H1 (cell line): ENCODE measurements around the gene ETV1. TPM values are rescaled to one million over a fixed set of nuclear protein-coding genes. Genes with fewer than 3 reads are reported as not detected.

Source experiments
- CTCF ChIA-PET: fragments of 300-600 bp; sonication (Branson Sonifier 250); formaldehyde crosslinking; loops from one replicate; lab custom pipeline; 2021; ENCODE audit not compliant: partially characterized antibody; lab: Charles Lee
- POLR2A ChIA-PET: fragments of 300-600 bp; sonication (Branson Sonifier 250); formaldehyde crosslinking; loops from one replicate; lab custom pipeline; 2021; ENCODE audit warnings: inconsistent platforms; ENCODE audit not compliant: partially characterized antibody; lab: Charles Lee
- DNase-seq, 2 experiments: peaks; one replicate each; pipeline versions ENCODE4 v3.0.0 to v3.0.0-alpha.2; 2010 to 2022; ENCODE audit warnings: low spot score in 2 of 2, low read depth in 1 of 2, mixed read lengths in 1 of 2
- FAIRE-seq: peaks from 2 replicates; lab custom pipeline; 2011; peaks lifted over from hg19 to GRCh38; lab: Jason Lieb, UNC
- H2AFZ ChIP-seq: 2 replicates; pipeline ENCODE4 v1.8.1; 2012; ENCODE audit warnings: low read length, inconsistent platforms
- H2AK5ac ChIP-seq: 2 replicates; pipeline ENCODE4 v1.6.1; 2013; ENCODE audit warnings: low read depth, low read length
- H2BK120ac ChIP-seq: replicated peaks from 2 replicates; pipeline ENCODE3; 2013; ENCODE audit warnings: low read depth, low read length, inconsistent platforms
- H2BK12ac ChIP-seq: 2 replicates; pipeline ENCODE4 v1.6.1; 2013; ENCODE audit warnings: low read depth, low read length
- H2BK15ac ChIP-seq: 2 replicates; pipeline ENCODE4 v1.6.1; 2013; ENCODE audit warnings: low read length
- H2BK20ac ChIP-seq: 2 replicates; pipeline ENCODE4 v1.6.1; 2013; ENCODE audit warnings: low read length
- H2BK5ac ChIP-seq: 2 replicates; pipeline ENCODE4 v1.6.1; 2013; ENCODE audit warnings: low read depth, low read length
- H3K14ac ChIP-seq: 2 replicates; pipeline ENCODE4 v1.6.1; 2013; ENCODE audit warnings: inconsistent platforms; ENCODE audit not compliant: insufficient read length
- H3K18ac ChIP-seq: 2 replicates; pipeline ENCODE4 v1.6.1; 2013; ENCODE audit warnings: low read length; ENCODE audit errors: extremely low read depth
- H3K23ac ChIP-seq: 2 replicates; pipeline ENCODE4 v1.6.1; 2013; ENCODE audit warnings: inconsistent platforms; ENCODE audit not compliant: insufficient read length
- H3K23me2 ChIP-seq: 2 replicates; pipeline ENCODE4 v1.6.1; 2013; ENCODE audit warnings: low read depth, low read length
- H3K27ac ChIP-seq: 2 replicates; pipeline ENCODE4 v1.6.1; 2011; ENCODE audit warnings: low read depth, low read length, inconsistent platforms
- H3K27me3 ChIP-seq, 4 experiments: replicated peaks in 1 of 4; 1 replicate in 1 of 4; 2 replicates in 3 of 4; pipeline versions ENCODE4 v1.6.1 to v1.8.1; 2011 to 2013; ENCODE audit warnings: low read length in 3 of 4, mild to moderate bottlenecking in 3 of 4, inconsistent platforms in 2 of 4, mixed read lengths in 2 of 4, moderate library complexity in 1 of 4; ENCODE audit not compliant: control insufficient read depth in 3 of 4, insufficient read depth in 3 of 4; ENCODE audit errors: extremely low read depth in 1 of 4
- H3K36me3 ChIP-seq, 4 experiments: 2 replicates each; pipeline versions ENCODE4 v1.6.1 to v1.8.1; 2011 to 2013; ENCODE audit warnings: mild to moderate bottlenecking in 4 of 4, low read length in 3 of 4, moderate library complexity in 2 of 4, control low read depth in 1 of 4, inconsistent platforms in 1 of 4; ENCODE audit not compliant: insufficient read depth in 4 of 4, control insufficient read depth in 2 of 4
- H3K4ac ChIP-seq: replicated peaks from 2 replicates; pipeline ENCODE3; 2013; ENCODE audit warnings: low read length, low read depth, mixed read lengths, inconsistent platforms; ENCODE audit not compliant: insufficient read length
- H3K4me1 ChIP-seq, 4 experiments: replicated peaks in 1 of 4; 1 replicate in 1 of 4; 2 replicates in 3 of 4; pipeline versions ENCODE4 v1.6.1 to v1.8.1; 2011 to 2013; ENCODE audit warnings: low read length in 3 of 4, inconsistent platforms in 2 of 4, mixed read lengths in 1 of 4; ENCODE audit not compliant: insufficient read depth in 4 of 4, control insufficient read depth in 3 of 4
- H3K4me2 ChIP-seq, 2 experiments: 2 replicates each; pipeline versions ENCODE4 v1.6.1 to v1.8.1; 2011 to 2013; ENCODE audit warnings: low read depth in 2 of 2, low read length in 2 of 2, control low read depth in 1 of 2, inconsistent platforms in 1 of 2, mild to moderate bottlenecking in 1 of 2; ENCODE audit not compliant: insufficient read depth in 1 of 2
- H3K4me3 ChIP-seq, 4 experiments: fragments of 200-600, 300-600 bp in 1 of 4; sonication (generic), shearing (Covaris generic), sonication (Bioruptor Twin) in 1 of 4; 2 replicates each; pipeline versions ENCODE4 v1.5.1 to v1.8.1; 2011 to 2016; ENCODE audit warnings: low read length in 4 of 4, low read depth in 3 of 4, control low read depth in 2 of 4, inconsistent platforms in 2 of 4, mild to moderate bottlenecking in 2 of 4, mixed read lengths in 1 of 4, moderate library complexity in 1 of 4; ENCODE audit not compliant: insufficient read depth in 2 of 4; ENCODE audit errors: extremely low read depth in 1 of 4
- H3K56ac ChIP-seq: replicated peaks from 2 replicates; pipeline ENCODE3; 2013; ENCODE audit warnings: low read depth, mild to moderate bottlenecking, mixed read lengths, low read length, inconsistent platforms; ENCODE audit not compliant: insufficient read length
- H3K79me1 ChIP-seq: 2 replicates; pipeline ENCODE4 v1.6.1; 2013; ENCODE audit warnings: low read depth, low read length, control low read depth
- H3K79me2 ChIP-seq, 2 experiments: 2 replicates each; pipeline versions ENCODE4 v1.6.1 to v1.8.1; 2012 to 2013; ENCODE audit warnings: low read length in 2 of 2, mild to moderate bottlenecking in 2 of 2, inconsistent platforms in 1 of 2; ENCODE audit not compliant: insufficient read depth in 2 of 2, control insufficient read depth in 1 of 2
- H3K9ac ChIP-seq, 4 experiments: replicated peaks in 1 of 4; 1 replicate in 1 of 4; 2 replicates in 3 of 4; pipeline versions ENCODE4 v1.6.1 to v1.8.1; 2011 to 2013; ENCODE audit warnings: low read depth in 3 of 4, low read length in 3 of 4, control low read depth in 2 of 4, mild to moderate bottlenecking in 2 of 4, moderate library complexity in 2 of 4, inconsistent platforms in 1 of 4; ENCODE audit errors: extremely low read depth in 1 of 4
- H3K9me3 ChIP-seq, 2 experiments: 2 replicates each; pipeline versions ENCODE4 v1.6.1 to v1.8.1; 2012 to 2013; ENCODE audit warnings: mild to moderate bottlenecking in 2 of 2, moderate library complexity in 2 of 2, control low read depth in 1 of 2, inconsistent platforms in 1 of 2, low read depth in 1 of 2, low read length in 1 of 2, mixed read lengths in 1 of 2; ENCODE audit not compliant: insufficient read depth in 2 of 2
- H4K20me1 ChIP-seq, 2 experiments: replicated peaks in 1 of 2; 2 replicates each; pipeline versions ENCODE3 to v1.8.1; 2011 to 2013; ENCODE audit warnings: inconsistent platforms in 2 of 2, low read length in 2 of 2, mild to moderate bottlenecking in 1 of 2; ENCODE audit not compliant: insufficient read depth in 2 of 2, control insufficient read depth in 1 of 2
- H4K5ac ChIP-seq: 2 replicates; pipeline ENCODE4 v1.6.1; 2013; ENCODE audit warnings: low read length, low read depth, mixed read lengths, inconsistent platforms; ENCODE audit not compliant: insufficient read length
- H4K8ac ChIP-seq: 2 replicates; pipeline ENCODE4 v1.8.0; 2013; ENCODE audit warnings: mild to moderate bottlenecking, moderate library complexity, low read length, inconsistent platforms; ENCODE audit not compliant: insufficient read depth; ENCODE audit errors: extremely low read depth
- H4K91ac ChIP-seq: replicated peaks from 2 replicates; pipeline ENCODE3; 2013; ENCODE audit warnings: low read length, mixed read lengths, inconsistent platforms; ENCODE audit not compliant: insufficient read length
- BACH1 ChIP-seq: IDR thresholded peaks from 2 replicates; pipeline ENCODE4 v1.6.1; 2012; ENCODE audit warnings: low read length, improper control_type of control experiment
- BCL11A ChIP-seq, 2 experiments: IDR thresholded peaks; one replicate each; pipeline ENCODE4 v1.6.1; 2011; ENCODE audit warnings: low read depth in 2 of 2, low read length in 2 of 2, mild to moderate bottlenecking in 2 of 2
- CEBPB ChIP-seq: IDR thresholded peaks from 2 replicates; pipeline ENCODE4 v1.6.1; 2012; ENCODE audit warnings: low read depth, low read length
- CREB1 ChIP-seq: IDR thresholded peaks from 2 replicates; pipeline ENCODE4 v1.6.1; 2012; ENCODE audit warnings: inconsistent platforms
- GTF2F1 ChIP-seq: IDR thresholded peaks from 2 replicates; pipeline ENCODE4 v1.6.1; 2012; ENCODE audit warnings: low read depth, low read length, improper control_type of control experiment, borderline replicate concordance
- KDM5A ChIP-seq: fragments of 200-600 bp; IDR thresholded peaks from 2 replicates; pipeline ENCODE4 v1.7.1; 2012; ENCODE audit warnings: mild to moderate bottlenecking, low read length, inconsistent platforms, mixed read lengths
- NRF1 ChIP-seq: IDR thresholded peaks from 2 replicates; pipeline ENCODE4 v1.6.1; 2011; ENCODE audit warnings: mild to moderate bottlenecking, low read depth, low read length, improper control_type of control experiment
- RXRA ChIP-seq: IDR thresholded peaks from 2 replicates; pipeline ENCODE4 v1.6.1; 2011; ENCODE audit warnings: low read depth, mild to moderate bottlenecking, low read length, moderate library complexity; ENCODE audit not compliant: insufficient read depth
- SAP30 ChIP-seq: fragments of 300-600 bp; sonication (generic); IDR thresholded peaks from 2 replicates; pipeline ENCODE4 v1.7.1; 2012; ENCODE audit warnings: low read length, moderate library complexity, mild to moderate bottlenecking, inconsistent platforms; ENCODE audit not compliant: insufficient read depth, insufficient replicate concordance
- TAF1 ChIP-seq: IDR thresholded peaks from 2 replicates; pipeline ENCODE4 v1.6.1; 2011; ENCODE audit warnings: mild to moderate bottlenecking, low read depth, low read length
- TAF7 ChIP-seq: optimal IDR thresholded peaks from 2 replicates; pipeline ENCODE3; 2011; ENCODE audit warnings: low read depth, mild to moderate bottlenecking, inconsistent platforms, low read length, moderate library complexity, borderline replicate concordance
- TEAD4 ChIP-seq: IDR thresholded peaks from 2 replicates; pipeline ENCODE4 v1.6.1; 2012; ENCODE audit warnings: low read depth, low read length, inconsistent platforms, mixed read lengths
- WGBS, 2 experiments: shearing (Covaris generic) in 1 of 2; methylation state at CpG; one replicate each; pipeline versions ENCODE4 v1.1.6 to v1.1.7; 2013 to 2015; ENCODE audit warnings: low lambda C conversion rate in 2 of 2, mixed read lengths in 2 of 2, inconsistent platforms in 1 of 2, low coverage in 1 of 2, missing lambda C conversion rate in 1 of 2; ENCODE audit not compliant: insufficient replicate concordance in 2 of 2, insufficient coverage in 1 of 2, insufficient read length in 1 of 2; ENCODE audit errors: extremely low coverage in 1 of 2, missing lambda C conversion rate in 1 of 2; 5-methylcytosine and 5-hydroxymethylcytosine counted together
- polyA plus RNA-seq, 7 experiments: library from polyadenylated mRNA; depleted of rRNA in 3 of 7; stranded (reverse) in 5 of 7; unstranded in 2 of 7; fragments of >200 nt in 5 of 7; fragments of 200-250 nt in 2 of 7; gene quantifications; 1 replicate in 5 of 7; 2 replicates in 1 of 7; 4 replicates in 1 of 7; pipeline versions ENCODE4 v1.2.1 to v1.2.3, GENCODE V29; 2011 to 2013; ENCODE audit warnings: missing spikeins in 2 of 7, mixed read lengths in 2 of 7
- total RNA-seq: library from RNA; stranded (reverse); fragmentation: NEBNext Ultra II Directional; extraction: Animal tissue kit (Norgen Biotek cat#: 25700); gene quantifications from 2 replicates; pipeline ENCODE4 v1.2.1, GENCODE V29; 2021
- TF ChIP-seq, protein P1 (sequence below): IDR thresholded peaks from 2 replicates; pipeline ENCODE4 v1.6.1; 2012; ENCODE audit warnings: inconsistent platforms

ETV1 gene
- total and polyA plus RNA-seq, 2 of the 8 experiments (the other 6 are each of a cell fraction or from before 2014, with no cell fraction given): 58.3 to 91.2 TPM

DNA sequence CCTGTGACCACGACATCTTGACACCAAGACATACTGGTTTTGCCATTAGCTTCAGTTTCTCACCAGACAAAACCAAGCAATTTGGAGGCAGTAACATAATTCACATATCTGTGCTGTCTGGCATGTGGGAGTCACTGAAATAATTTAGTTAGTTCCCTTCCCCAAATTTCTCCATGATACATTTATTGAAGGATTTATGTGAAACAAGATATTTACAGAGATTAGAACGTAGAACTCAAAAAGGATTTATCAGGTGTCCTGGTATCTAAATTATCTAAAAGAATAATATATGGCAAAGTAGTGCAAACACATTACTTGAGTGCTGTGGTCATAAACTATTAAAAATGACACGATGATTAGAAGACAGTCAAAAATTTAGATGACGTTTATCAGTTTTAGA lies 98.7 kb downstream of the ETV1 start:
- Histone ChIP-seq H2BK20ac (no peak overlapping the region), H4K20me1 (no peaks in the 10 kb centered on the region), H3K4ac (no peak overlapping the region), H3K23ac (no peak overlapping the region), H2BK120ac (no peak overlapping the region), H2AFZ (no peak overlapping the region), H3K4me1 (no peaks in the 10 kb centered on the region), H3K36me3 (no peaks in the 10 kb centered on the region; a peak in 1 of 8 replicates), H3K4me3 (no peak overlapping the region), H2AK5ac (no peak overlapping the region), H3K9ac (no peak overlapping the region), H3K9me3 (no peaks in the 10 kb centered on the region; a peak in 1 of 4 replicates), H2BK12ac (no peak overlapping the region), H2BK5ac (no peak overlapping the region), H4K91ac (no peak overlapping the region), H3K4me2 (no peak overlapping the region), H3K23me2 (no peaks in the 10 kb centered on the region), H4K5ac (no peak overlapping the region), H3K79me2 (no peaks in the 10 kb centered on the region), H3K27ac (no peak overlapping the region), H3K18ac (no peak overlapping the region), H3K79me1 (no peaks in the 10 kb centered on the region), H3K56ac (no peak overlapping the region), H4K8ac (no peak overlapping the region), H2BK15ac (no peak overlapping the region), H3K27me3 (no peaks in the 10 kb centered on the region), H3K14ac (no peak overlapping the region)
- TF ChIP-seq NRF1 (no peak), KDM5A (no peak), SAP30 (no peak), TEAD4 (no peak), RXRA (no peak), CREB1 (no peak), BCL11A (IDR thresholded peaks at IDR 0.05; ENCODE audit: low read depth in 2 of 2, low read length in 2 of 2) (no peak), CEBPB (no peak), TAF7 (no peak), BACH1 (no peak), GTF2F1 (no peak), TAF1 (no peak)
- TF ChIP-seq, protein P1, sequence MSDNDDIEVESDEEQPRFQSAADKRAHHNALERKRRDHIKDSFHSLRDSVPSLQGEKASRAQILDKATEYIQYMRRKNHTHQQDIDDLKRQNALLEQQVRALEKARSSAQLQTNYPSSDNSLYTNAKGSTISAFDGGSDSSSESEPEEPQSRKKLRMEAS: no peak
- ChIA-PET POLR2A (interaction anchor here (2.0 kb wide), 1 partner anchor 9 kb away, joined by 5 read pairs; no protein-coding TSS in a partner anchor), CTCF (no interaction called here)
- DNase-seq (no peak), FAIRE-seq (no peak)
- WGBS, 2 experiments: 82% methylated on average over 4 of the region's 4 CpGs; no CpG with 5 or more reads in 1 of the 2 experiments
